ENCODE results near the gene FIGNL2.
A peak's percentile ranks its signal among the peaks of the same experiment; 100 is the strongest.
"Not testable (repeated sequence)": the region's sequence is repeated elsewhere in the genome, so short reads cannot be mapped to it uniquely, and the experiment has no call there.

Gene FIGNL2

DNA sequence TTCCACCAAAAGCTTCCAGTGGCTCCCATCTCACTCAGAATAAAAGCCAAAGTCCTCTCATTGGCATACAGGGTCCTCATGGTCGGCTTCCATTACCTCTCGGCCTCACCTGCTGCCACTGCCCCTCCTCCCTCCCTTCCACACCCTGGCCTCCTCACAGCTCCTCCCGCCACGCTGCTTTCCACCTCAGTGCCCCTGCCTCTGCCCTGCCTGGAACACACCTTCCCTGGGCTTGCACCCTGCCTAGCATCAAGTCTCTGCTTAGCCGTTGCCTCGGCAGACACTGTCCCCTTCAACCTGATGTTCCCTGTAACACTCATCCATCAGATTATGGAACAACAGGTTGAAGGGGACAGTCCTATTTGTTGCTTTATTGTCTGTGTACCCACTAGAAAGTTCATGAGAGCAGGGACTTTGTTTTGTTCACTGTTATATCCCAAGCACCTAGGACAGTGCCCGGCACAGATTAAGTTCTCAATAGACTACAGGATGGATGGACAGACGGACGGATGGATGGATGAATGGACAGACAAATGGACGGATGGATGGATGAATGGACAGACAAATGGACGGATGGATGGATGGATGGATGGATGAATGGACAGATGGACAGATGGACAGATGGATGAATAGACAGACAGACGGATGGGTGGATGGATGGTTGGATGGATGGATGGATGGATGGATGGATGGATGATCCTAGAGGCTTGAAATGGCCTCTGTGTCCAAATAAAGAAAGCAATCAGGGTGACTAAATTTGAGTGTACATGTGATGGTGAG, 14.9 kb downstream of the FIGNL2 start:
- FAIRE-seq: no peak

- FAIRE-seq: no peak
These were observed 16.0 kb downstream of the FIGNL2 start for GRCh38 chr12:51832354-51833107.

GRCh38 chr12:51831817-51832216, 16.7 kb downstream of the FIGNL2 start:
- FAIRE-seq: not testable (repeated sequence)

- FAIRE-seq: no peak
These were observed 18.9 kb downstream of the FIGNL2 start for GRCh38 chr12:51829641-51830040.

DNA sequence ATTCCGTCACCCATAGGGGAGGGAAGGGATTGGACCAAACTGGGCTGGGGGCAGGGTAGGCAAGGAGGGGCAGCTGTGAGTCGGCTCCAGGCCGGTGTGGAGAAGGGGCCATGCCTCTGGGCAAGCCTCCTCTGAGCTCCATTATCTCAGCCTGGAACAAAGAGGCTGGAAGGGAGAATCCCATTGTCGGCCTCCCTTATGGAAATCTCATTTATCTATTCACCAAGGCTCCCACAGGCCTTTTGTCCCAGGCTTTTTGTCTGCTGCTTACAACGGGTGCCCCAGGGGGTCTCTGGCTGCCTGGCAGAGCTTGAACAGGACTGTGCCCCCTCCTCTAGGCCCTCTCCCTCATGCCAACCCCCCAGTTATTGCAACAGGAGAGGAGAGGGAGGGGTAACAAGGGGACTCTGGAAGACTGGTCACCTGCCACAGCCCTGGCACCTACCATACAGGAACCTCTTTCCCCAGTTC, 19.5 kb downstream of the FIGNL2 start:
- FAIRE-seq: no peak

GRCh38 chr12:51827925-51828818, 20.3 kb downstream of the FIGNL2 start:
- no peak for FAIRE-seq

GRCh38 chr12:51826881-51827280, 21.6 kb downstream of the FIGNL2 start:
- no peak for FAIRE-seq

DNA sequence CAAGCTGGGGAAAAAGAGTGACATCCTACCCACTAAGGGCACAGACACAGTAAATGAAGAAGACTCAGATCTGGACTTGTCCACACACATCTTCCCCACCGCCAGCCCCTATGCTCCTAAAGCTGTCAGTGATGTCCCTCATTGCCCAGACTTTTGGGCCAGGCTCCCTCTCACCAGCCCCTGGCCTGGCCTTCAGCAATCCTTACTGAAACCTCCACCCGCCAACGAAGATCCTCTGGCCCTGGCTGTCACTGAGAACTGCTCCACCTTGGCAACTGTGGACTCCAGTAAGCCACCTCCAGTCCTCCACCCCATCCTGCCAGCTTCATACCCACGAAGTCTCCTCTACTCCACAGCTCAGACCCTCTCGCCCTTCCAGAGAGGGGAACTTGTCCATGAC, 23.3 kb downstream of the FIGNL2 start:
- FAIRE-seq: no peak

DNA sequence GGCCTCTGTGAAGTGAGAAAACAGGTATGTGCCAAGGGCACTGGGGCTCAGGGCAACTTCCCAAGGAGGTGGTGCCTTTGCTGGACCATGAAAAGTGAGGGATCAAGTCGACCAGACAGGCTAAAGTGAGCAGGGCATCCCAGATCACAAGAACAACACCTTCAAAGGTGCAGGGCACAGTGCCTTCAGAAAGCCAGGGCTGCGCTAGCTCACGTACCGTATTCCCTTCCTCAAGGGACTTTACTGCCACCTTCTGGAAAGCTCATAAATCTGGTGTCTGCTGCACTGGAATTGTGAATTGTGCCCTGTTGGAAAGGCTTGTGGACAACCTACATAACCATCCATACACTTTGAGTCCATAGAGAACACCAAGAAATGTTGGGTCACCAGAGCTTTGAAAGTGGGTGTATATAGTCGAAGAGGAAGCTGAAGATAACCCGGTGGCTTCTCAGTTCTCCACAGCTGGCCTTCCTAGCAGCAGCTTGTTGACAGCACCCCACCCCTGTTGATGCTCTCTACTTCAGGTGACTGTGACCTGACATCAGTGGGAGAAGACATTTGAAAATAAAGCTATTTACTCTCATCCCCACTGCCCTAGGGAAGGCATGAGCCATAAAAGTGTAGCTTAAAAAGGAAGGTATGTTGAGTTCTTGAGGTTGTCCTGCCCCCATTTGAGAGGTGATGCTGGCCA, 24.5 kb downstream of the FIGNL2 start:
- FAIRE-seq: peak; percentile 58

DNA sequence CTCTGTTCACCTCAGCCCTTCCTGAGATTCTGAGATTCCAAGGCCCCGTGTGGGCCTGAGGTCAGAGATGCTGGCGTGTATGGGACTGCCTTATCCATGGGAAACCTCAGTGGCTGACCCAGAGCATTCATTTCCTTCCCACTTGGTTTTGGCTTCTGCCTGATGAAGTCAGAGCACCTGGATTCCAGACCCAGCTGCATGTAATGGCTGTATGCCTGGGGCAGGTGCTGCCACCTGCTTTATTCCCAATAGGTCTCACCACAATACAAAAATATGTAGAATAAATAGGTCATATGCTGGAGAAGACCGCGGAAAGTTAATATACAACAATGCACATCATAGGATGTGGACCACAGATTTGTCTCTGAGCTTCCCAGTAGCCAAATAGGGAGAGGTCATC, 25.6 kb downstream of the FIGNL2 start:
- FAIRE-seq: no peak

DNA sequence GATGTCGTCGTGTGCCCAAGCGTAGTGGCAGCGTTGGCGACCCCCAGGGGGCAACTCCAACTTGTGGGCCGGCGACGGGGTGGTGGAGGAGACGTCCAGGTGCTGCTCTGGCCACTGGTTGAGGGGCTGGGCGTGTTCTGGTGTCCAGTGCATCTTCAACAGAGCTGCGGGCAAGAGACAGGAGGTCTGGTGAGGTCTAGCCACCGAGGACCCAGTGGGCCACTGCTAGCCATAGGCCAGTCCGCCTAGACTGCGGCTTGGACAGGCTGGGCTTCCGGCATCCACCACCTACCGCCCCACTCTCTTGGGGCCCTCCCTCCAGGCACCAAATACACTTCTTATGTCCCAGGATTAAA, 26.3 kb downstream of the FIGNL2 start:
- FAIRE-seq: no peak

DNA sequence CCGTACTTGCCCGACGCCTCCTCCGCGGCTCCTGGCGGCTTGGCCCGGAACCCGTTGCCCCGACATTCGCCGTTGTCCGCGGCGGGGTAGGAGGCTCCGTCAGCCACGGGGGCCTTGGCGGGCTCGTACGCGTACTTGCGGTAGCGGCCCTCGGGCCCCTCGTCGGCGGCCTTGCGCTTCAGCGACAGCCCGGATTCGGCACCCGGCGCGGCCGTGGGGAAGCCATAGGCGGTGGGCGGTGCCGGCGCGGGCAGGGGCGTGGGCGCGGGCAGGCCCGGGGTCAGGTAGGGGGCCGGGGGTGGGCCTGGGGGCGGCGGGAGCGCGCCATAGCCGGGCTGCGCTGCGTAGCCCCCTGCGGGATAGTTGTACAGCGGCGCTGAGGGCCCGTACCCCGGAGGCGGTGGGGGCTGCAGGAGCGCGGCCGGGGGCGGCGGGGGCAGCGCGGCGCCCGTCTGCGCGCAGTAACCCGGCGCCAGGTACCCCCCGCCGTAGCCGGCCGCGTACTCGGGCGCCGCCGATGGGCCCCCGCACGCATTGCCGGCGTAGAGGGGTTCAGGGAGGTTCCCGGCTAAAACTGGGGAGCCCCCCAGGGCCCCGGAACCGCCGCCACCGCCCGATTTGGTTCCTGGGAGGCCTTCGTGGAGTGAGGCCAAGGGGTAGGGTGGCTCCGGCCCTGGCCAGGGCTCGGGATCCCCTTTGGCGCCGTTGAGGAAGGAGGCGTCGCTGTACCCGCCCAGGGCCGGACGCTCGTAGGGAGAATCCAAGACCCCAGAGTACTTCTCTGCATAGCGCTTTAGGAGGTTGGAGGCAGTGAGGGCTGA, 26.9 kb downstream of the FIGNL2 start:
- no peak for FAIRE-seq

DNA sequence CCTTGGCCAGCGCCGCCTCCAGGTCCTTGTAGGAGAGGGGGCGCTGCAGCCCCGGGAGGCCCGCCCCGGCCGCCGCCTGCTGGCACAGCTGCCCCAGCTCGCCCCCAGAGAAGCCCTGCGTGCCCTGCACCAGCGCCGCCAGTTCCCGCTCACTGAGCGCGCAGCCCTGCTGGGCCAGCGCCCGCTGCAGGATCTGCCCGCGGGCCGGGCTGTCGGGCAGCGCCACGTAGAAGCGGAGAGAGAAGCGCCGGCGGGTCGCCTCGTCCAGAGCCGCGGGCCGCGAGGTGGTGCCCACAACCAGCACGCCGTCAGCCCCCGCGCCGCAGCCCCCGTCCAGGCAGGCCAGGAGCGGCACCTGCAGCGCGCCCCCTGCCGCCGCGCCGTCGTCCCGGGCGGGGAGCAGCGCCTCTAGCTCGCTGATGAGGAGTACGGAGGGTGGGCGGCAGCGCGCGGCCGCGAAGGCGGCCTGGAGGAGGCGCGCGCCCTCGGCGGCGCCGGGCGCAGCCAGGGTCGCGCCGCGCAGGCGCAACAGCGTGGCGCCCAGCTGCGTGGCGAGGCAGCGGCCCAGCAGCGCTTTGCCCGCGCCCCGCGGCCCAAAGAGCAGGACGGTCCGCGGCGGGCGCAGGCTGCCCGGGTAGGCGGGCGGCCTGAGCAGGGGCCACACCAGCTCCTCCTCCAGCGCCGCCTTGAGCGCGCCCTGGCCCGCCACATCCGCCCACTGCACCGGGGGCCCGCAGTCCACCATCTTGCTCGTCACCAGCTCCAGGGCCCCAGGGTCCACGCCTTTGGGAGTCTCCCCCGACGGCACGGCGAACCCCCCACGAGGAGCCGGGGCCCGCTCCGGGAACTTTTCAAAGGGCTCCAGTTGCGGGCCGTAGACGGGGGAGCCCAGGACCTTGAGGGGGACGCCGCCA, 27.7 kb downstream of the FIGNL2 start:
- FAIRE-seq: no peak

DNA sequence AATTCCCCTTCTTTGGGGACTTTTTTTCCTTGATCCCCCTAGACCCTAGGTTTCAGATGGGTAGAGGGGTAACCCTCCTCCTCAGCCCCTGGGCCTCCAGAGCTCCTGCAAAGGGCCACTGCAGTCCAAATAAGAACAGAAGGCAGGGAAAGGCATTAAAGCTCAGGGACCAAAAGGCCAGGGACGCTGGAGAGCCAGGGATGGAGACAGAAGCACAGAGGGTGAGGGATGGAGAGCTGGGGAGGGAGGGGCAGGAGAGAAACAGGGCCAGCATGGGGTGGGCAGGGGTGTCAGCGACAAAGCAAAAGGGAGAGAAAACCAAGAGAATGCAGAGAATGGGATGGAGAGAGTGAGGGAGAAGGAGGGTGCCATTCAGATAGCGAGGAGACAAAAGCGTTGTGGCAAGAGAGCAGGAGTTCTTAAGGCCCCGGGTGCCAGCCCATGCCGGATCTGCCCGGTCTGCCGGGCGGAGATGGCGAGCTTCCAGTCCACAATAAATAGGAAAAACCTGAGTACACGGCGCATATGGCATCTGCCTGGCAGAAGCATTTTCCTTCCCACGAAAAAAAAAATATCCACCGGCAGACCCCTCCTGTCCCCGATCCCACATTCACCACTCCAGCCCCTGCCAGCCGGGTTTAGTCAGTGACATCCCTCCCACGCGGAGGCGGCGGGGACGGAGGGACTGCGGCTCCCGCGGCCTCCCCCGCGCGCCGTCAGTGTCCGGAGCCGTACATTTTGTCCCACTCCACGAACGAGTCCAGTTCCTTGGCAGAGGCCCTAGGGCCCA, 28.6 kb downstream of the FIGNL2 start:
- FAIRE-seq: no peak

GRCh38 chr12:51818566-51819300, 29.8 kb downstream of the FIGNL2 start:
- FAIRE-seq: no peak

- no peak for FAIRE-seq
These were observed 30.4 kb downstream of the FIGNL2 start for GRCh38 chr12:51818086-51818485.

DNA sequence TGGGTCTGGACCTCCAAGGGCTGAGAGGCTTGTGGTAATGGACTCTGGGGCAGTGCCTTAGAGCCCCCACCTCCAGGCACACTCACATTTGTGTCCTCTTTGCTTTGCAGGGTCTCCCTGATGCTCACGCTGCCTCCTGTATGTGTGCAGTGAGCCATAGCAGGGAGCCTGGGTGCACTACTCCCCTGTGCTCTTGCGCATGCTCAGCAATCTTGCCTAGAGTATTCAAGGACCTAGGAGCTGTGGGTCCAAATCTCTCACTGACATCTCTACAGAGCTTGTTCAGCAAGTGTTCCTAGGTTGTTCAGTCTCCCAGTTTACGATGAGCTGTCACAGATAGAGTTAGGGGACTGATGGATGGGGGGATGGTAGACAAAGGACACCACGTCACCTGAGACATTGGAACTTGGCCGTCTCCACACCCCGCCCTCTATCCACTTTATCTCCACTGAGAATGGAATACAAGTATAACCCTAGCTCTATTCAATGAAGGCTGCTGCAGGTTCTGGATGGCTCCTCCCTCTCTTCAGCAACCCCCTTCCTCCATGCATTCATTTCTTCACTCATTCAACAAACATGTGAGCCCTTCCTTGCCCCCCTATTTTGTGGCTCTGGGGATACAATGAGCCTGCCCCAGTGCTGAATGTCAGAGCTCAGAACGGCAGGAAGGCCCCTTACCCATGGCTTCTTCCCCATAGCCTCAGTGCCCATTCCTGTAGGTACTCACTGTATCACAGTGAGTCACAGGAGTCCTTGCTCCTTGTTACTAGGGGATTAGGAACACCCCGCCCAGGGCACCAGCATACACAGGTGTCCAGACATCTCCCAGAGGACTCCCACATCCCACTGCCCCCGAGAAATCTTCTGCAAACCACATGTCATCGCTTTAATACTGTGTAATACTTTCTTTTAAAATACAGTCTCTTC, 31.2 kb downstream of the FIGNL2 start:
- no peak for FAIRE-seq

DNA sequence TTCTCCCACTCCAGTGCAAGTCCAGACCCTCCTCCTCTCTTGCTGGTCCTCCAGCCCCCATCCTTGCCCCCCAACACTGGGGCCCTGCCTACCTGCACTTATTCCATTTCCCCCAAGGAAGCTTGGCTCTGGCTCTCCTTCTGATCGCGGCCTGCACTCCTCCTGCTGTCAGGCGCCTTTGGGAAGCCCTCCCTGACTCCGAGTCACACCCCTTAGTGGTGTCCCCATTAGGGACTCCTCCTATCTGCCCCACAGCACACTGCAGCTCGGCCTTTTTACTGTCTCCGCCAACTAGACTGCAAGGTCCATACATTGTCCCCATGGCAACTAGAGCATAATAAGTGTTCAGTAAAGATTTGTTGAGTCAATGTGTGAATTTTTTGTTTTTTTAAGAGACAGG, 32.9 kb downstream of the FIGNL2 start:
- no peak for FAIRE-seq

Data from TTC549 (cell line).